Adrenal gland (tissue), 12 donors: ENCODE measurements around the gene TIA1. TPM values are rescaled to one million over a fixed set of nuclear protein-coding genes. Genes with fewer than 3 reads are reported as not detected.
"Not testable (repeated sequence)": the region's sequence is repeated elsewhere in the genome, so short reads cannot be mapped to it uniquely, and the experiment has no call there.

Experiments
- DNase-seq, 7 donors: peaks; one replicate each; pipeline ENCODE4 v3.0.0-alpha.2; 2019 to 2020
- H3K27ac ChIP-seq, 5 donors: fragments of 200-600 bp; sonication (generic) in 4 of 5; 1 replicate in 3 of 5; 2 replicates in 2 of 5; pipeline versions ENCODE4 v1.5.1 to v1.8.0; 2016 to 2020; ENCODE audit warnings: mild to moderate bottlenecking in 1 of 5
- H3K27me3 ChIP-seq: fragments of 200-600 bp; 2 replicates; pipeline ENCODE4 v1.8.0; 2021
- H3K36me3 ChIP-seq, 2 donors: fragments of 200-600 bp; replicated peaks in 1 of 2; 1 replicate in 1 of 2; 2 replicates in 1 of 2; pipeline versions ENCODE4 v1.5.1 to v1.8.0; 2018 to 2022
- H3K4me1 ChIP-seq, 2 donors: fragments of 200-600 bp; replicated peaks in 1 of 2; 1 replicate in 1 of 2; 2 replicates in 1 of 2; pipeline versions ENCODE4 v1.5.1 to v1.8.0; 2018 to 2021
- H3K4me3 ChIP-seq, 4 donors: fragments of 200-600 bp; sonication (generic) in 3 of 4; one replicate each; pipeline ENCODE4 v1.5.1; 2016 to 2018
- H3K9me3 ChIP-seq, 3 donors: fragments of 200-600 bp; sonication (generic) in 1 of 3; replicated peaks in 1 of 3; 1 replicate in 2 of 3; 2 replicates in 1 of 3; pipeline versions ENCODE4 v1.5.1 to v1.8.0; 2016 to 2021
- POLR2A ChIP-seq, 2 donors: fragments of 450-650 bp; IDR thresholded peaks; one replicate each; pipeline ENCODE4 v1.6.1; 2017; ENCODE audit warnings: antibody characterized with exemption in 2 of 2, mild to moderate bottlenecking in 2 of 2, moderate library complexity in 1 of 2
- WGBS, 4 donors: extraction: QIAGEN DNeasy Blood & Tissue Kit in 2 of 4; methylation state at CpG; one replicate each; pipeline versions ENCODE4 v1.1.5 to v1.1.7; 2013 to 2017; 5-methylcytosine and 5-hydroxymethylcytosine counted together
- intact Hi-C, 2 donors: fragments of 100-400 bp; cut with DNase I; formaldehyde crosslinking; loops; one replicate each; pipeline versions ENCODE4 v1.14.1 to v1.15.0; 2022 to 2023
- polyA plus RNA-seq, 3 donors: library from polyadenylated mRNA; stranded (reverse); fragments of 200-250 nt in 2 of 3; fragments of 350-450 nt in 1 of 3; fragmentation: Illumina TruSeq in 1 of 3; extraction: RNeasy Lipid Tissue Mini Kit (QIAGEN cat#74804) in 1 of 3; gene quantifications; one replicate each; pipeline ENCODE4 v1.2.3, GENCODE V29; 2013 to 2014
- total RNA-seq, 9 donors: library from RNA; depleted of rRNA in 4 of 9; stranded (reverse); fragments of >200 nt in 4 of 9; fragments of 120-200 nt in 1 of 9; fragmentation: NEBNext Ultra II Directional in 1 of 9; extraction: Animal tissue kit (Norgen Biotek cat#: 25700) in 1 of 9; gene quantifications; one replicate each; pipeline versions ENCODE4 v1.1.0 to v1.2.4, GENCODE V29; 2013 to 2023
- TF ChIP-seq, protein P1 (sequence below), 6 experiments: fragments of 450-650 bp in 4 of 6; fragments of 200-600 bp in 2 of 6; sonication (generic) in 1 of 6; IDR thresholded peaks; 1 replicate in 5 of 6; 2 replicates in 1 of 6; pipeline versions ENCODE4 v1.5.1 to v1.8.0; 2016 to 2021; ENCODE audit warnings: antibody characterized with exemption in 6 of 6, mild to moderate bottlenecking in 2 of 6, moderate library complexity in 1 of 6
- donor health status: healthy with polysubstance abuse.
- donor health status: Bipolar disorder and iron deficiency.
- donor health status: DM: yes; HTN: yes; CAD: no.
- donor health status: DM: no; HTN: no; CAD: no.
- donor health status: DM: no; HTN: no; CAD: no.
- donor health status: DM: yes; HTN: yes; CAD: no.

TIA1 gene
- total and polyA plus RNA-seq, 12 donors, result 25.9 to 181 (median 87.2) TPM

DNA sequence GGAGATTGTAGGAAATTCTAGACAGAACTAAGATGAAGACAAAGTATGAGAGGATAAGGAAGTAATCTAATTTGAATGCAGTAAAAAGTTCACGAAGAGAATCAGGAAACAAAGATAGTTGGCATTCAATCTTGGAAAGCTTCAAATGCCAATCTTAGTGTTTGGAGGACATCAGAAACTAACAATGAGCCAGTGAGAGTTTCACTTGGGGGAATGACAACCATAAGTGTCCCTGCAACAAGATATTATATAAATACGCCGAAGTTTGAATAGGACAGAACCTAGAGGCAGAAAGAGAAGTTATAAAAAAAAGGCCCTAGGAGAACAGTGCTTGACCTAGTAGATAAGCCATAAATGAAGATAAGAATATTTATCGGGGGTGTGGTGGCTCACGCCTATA is 34.0 kb upstream of the TIA1 start:
- H3K27me3 ChIP-seq, result no peaks in the 10 kb centered on the region
- H3K4me1 ChIP-seq, result peaks cover 0 to 17% of the 10 kb centered on the region in 2 donors
- intact Hi-C loops, result no loop called here
- no peak overlapping the region for H3K27ac ChIP-seq
- H3K36me3 ChIP-seq, result peaks cover 0 to 83% of the 10 kb centered on the region in 2 donors
- no peak for DNase-seq
- TF ChIP-seq, protein P1, sequence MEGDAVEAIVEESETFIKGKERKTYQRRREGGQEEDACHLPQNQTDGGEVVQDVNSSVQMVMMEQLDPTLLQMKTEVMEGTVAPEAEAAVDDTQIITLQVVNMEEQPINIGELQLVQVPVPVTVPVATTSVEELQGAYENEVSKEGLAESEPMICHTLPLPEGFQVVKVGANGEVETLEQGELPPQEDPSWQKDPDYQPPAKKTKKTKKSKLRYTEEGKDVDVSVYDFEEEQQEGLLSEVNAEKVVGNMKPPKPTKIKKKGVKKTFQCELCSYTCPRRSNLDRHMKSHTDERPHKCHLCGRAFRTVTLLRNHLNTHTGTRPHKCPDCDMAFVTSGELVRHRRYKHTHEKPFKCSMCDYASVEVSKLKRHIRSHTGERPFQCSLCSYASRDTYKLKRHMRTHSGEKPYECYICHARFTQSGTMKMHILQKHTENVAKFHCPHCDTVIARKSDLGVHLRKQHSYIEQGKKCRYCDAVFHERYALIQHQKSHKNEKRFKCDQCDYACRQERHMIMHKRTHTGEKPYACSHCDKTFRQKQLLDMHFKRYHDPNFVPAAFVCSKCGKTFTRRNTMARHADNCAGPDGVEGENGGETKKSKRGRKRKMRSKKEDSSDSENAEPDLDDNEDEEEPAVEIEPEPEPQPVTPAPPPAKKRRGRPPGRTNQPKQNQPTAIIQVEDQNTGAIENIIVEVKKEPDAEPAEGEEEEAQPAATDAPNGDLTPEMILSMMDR (IDR thresholded peaks at IDR 0.05), result no peak
- no peak for TF ChIP-seq POLR2A (IDR thresholded peaks at IDR 0.05)
- no peaks in the 10 kb centered on the region for H3K9me3 ChIP-seq
- no peak overlapping the region for H3K4me3 ChIP-seq
- 77 to 87% (median 84%) methylated on average over 5 of the region's 5 CpGs for WGBS, 4 donors

DNA sequence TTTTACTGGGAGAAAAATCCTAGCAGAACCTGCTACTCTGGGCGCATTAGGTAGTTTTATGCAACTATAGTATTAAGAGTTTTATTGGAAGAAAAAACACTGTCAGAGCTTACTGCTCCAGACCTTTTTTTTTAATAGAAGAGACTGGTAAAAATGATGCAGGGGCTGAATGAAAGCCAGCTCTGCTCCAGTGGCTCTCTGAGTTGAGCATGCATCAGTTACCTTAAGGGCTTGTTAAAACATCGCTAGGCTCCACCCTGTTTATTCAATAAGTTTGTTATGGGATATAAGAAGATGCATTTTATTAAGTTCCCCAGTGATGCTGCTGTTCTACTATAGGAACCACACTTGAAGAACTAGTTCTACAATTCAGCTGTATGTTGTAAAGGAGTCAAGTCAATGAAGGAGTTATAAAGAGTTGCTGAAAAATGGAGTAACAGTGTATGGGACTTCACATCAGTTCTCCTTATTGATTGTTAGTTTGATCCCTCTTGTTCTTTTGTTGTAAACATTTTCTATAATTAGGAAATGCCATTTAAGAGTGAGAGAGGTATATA is 31.9 kb upstream of the TIA1 start:
- H3K27ac ChIP-seq, result no peak overlapping the region
- TF ChIP-seq POLR2A (IDR thresholded peaks at IDR 0.05), result no peak
- TF ChIP-seq, protein P1 (IDR thresholded peaks at IDR 0.05), result no peak
- intact Hi-C loops, result no loop called here
- H3K4me1 ChIP-seq, result peaks cover 0 to 14% of the 10 kb centered on the region in 2 donors
- 69 to 100% (median 94%) methylated on average over 2 of the region's 2 CpGs for WGBS, 4 donors
- DNase-seq, result no peak
- H3K4me3 ChIP-seq, result no peak overlapping the region
- H3K9me3 ChIP-seq, result no peaks in the 10 kb centered on the region
- H3K27me3 ChIP-seq, result no peaks in the 10 kb centered on the region
- peaks cover 0 to 82% of the 10 kb centered on the region in 2 donors for H3K36me3 ChIP-seq

DNA sequence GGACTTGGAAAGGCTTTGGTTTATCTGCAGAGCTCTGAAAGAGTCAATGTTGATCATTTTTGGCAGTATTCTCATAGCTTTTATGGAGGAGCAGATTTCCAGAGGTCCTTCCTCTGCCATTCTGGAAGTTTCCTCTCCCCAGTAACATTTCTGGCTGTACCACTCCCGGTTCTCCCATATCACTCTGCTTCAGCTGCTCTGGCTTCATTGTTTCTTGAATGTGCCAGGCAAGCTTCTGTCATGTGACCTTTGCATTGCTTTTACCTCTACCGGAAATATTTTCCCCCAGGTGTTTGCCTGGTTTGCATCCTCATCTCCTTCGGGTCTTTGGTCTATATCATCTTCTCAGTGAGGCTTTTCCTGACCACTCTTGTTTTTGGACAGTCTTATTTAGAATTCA is 21.9 kb upstream of the TIA1 start:
- intact Hi-C loops, result no loop called here

DNA sequence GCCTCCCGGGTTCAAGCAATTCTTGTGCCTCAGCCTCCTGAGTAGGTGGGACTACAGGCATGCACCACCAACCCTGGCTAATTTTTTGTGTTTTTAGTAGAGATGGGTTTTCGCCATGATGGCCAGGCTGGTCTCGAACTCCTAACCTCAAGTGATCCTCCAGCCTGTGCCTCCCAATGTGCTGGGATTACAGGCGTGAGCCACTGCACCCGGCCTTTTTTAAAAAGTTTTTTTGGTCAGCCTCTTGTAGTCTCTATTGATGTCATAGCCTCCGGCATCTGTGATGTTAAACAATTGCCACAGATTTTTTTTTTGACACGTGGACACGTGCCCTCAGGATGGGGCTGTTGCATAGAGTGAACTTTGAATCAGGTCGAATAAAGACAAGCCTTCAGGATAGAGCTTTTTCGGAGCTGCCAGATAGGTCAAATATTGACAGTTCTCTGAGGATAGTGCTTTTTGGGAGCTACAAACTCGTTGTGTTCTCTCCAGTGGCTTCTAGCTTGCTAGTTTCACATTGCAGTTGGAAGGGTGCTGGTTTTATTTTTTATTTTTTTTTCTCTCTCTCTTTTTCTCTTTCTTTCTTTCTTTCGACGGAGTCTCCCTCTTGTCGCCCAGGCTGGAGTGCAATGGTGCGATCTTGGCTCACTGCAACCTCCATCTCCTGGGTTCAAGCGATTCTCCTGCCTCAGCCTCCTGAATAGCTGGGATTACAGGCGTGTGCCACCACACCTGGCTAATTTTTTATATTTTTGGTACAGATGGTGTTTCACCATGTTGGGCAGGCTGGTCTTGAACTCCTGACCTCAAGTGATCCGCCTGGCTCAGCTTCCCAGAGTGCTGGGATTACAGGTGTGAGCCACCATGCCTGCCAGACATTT is 21.2 kb upstream of the TIA1 start:
- H3K27me3 ChIP-seq, intact Hi-C loops, H3K4me3 ChIP-seq, H3K4me1 ChIP-seq, DNase-seq, H3K9me3 ChIP-seq, H3K27ac ChIP-seq: not testable (repeated sequence)
- 93 to 96% (median 94%) methylated on average over 17 to 18 of the region's 18 CpGs for WGBS, 4 donors
- peaks cover 0 to 17% of the 10 kb centered on the region in 2 donors for H3K36me3 ChIP-seq

More for the DNA sequence above, 21.9 kb upstream of the TIA1 start:
- no peak for DNase-seq
- H3K4me3 ChIP-seq, result no peak overlapping the region
- no peak overlapping the region for H3K27ac ChIP-seq
- WGBS, 4 donors, result 87 to 90% (median 88%) methylated on average over 3 of the region's 3 CpGs
- H3K4me1 ChIP-seq, result no peaks in the 10 kb centered on the region
- H3K9me3 ChIP-seq, result no peaks in the 10 kb centered on the region
- H3K36me3 ChIP-seq, result peaks cover 0 to 17% of the 10 kb centered on the region in 2 donors
- no peaks in the 10 kb centered on the region for H3K27me3 ChIP-seq
- no peak for TF ChIP-seq POLR2A (IDR thresholded peaks at IDR 0.05)
- TF ChIP-seq, protein P1 (IDR thresholded peaks at IDR 0.05), result no peak

DNA sequence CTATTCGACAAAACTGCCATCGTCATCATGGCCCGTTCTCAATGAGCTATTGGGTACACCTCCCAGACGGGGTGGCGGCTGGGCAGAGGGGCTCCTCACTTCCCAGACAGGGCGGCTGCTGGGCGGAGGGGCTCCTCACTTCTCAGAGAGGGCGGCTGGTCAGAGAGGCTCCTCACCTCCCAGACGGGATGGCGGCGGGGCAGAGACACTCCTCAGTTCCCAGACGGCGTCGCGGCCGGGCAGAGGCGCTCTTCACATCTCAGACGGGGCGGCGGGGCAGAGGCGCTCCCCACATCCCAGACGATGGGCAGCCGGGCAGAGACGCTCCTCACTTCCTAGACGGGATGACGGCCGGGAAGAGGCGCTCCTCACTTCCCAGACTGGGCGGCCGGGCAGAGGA is 18.5 kb upstream of the TIA1 start:
- H3K4me1 ChIP-seq, DNase-seq, intact Hi-C loops, H3K27ac ChIP-seq, H3K4me3 ChIP-seq, H3K27me3 ChIP-seq, H3K9me3 ChIP-seq: not testable (repeated sequence)
- WGBS, 4 donors, result 97 to 99% (median 98%) methylated on average over 12 to 28 of the region's 30 CpGs
- H3K36me3 ChIP-seq, result peaks cover 0 to 25% of the 10 kb centered on the region in 2 donors
